HG02840 (cell line): ENCODE results near the gene GDE1.
A peak's percentile ranks its signal among the peaks of the same experiment; 100 is the strongest.

Experiments used
- ATAC-seq: cut with Tn5 transposase; IDR thresholded peaks from one replicate; pipeline ENCODE4 v1.9.1; 2021; ENCODE audit warnings: mild to moderate bottlenecking, moderate library complexity, moderate number of reproducible peaks; ENCODE audit not compliant: unreplicated experiment, low FRiP score

The GDE1 gene

GRCh38 chr16:19524616-19525384 lies 2.9 kb upstream of the GDE1 start:
- no peak for ATAC-seq

GRCh38 chr16:19524356-19524615 lies 2.4 kb upstream of the GDE1 start:
- ATAC-seq: no peak

GRCh38 chr16:19523559-19524355 lies 1.9 kb upstream of the GDE1 start, which contains the start of gene CCP110:
CCP110 (plus strand) TSS chr16:19523942; CDS start chr16:19527882, 3,940 bp downstream.
- ATAC-seq: peak; percentile 66

GRCh38 chr16:19523184-19523558 lies 1.3 kb upstream of the GDE1 start:
- no peak for ATAC-seq

- ATAC-seq: no peak
Observed at GRCh38 chr16:19522760-19523159, 862 bp upstream of the GDE1 start.

- no peak for ATAC-seq
Observed at GRCh38 chr16:19522397-19522732, 467 bp upstream of the GDE1 start.

- ATAC-seq: no peak
Observed at GRCh38 chr16:19520861-19521331, 1.0 kb downstream of the GDE1 start.

- ATAC-seq: no peak
Observed at GRCh38 chr16:19518388-19518787, 3.5 kb downstream of the GDE1 start.

GRCh38 chr16:19517424-19518089 lies 4.3 kb downstream of the GDE1 start:
- ATAC-seq: no peak

- ATAC-seq: no peak
Observed at GRCh38 chr16:19515757-19516156, 6.1 kb downstream of the GDE1 start.

GRCh38 chr16:19513377-19514053 lies 8.4 kb downstream of the GDE1 start:
- ATAC-seq: no peak

GRCh38 chr16:19512297-19512696 lies 9.6 kb downstream of the GDE1 start:
- ATAC-seq: no peak

GRCh38 chr16:19507867-19508266 lies 14.0 kb downstream of the GDE1 start:
- ATAC-seq: no peak

- no peak for ATAC-seq
Observed at GRCh38 chr16:19506965-19507364, 14.9 kb downstream of the GDE1 start.

- ATAC-seq: no peak
Observed at GRCh38 chr16:19505600-19506303, 16.1 kb downstream of the GDE1 start.

- ATAC-seq: no peak
Observed at GRCh38 chr16:19503461-19504075, 18.3 kb downstream of the GDE1 start.

- no peak for ATAC-seq
Observed at GRCh38 chr16:19502395-19503131, 19.3 kb downstream of the GDE1 start.

GRCh38 chr16:19499481-19499880 lies 22.4 kb downstream of the GDE1 start:
- no peak for ATAC-seq

- ATAC-seq: no peak
Observed at GRCh38 chr16:19499006-19499405, 22.9 kb downstream of the GDE1 start.
